Measurements from ENCODE around the gene ZNF784. TPM values are rescaled to one million over a fixed set of nuclear protein-coding genes. Genes with fewer than 3 reads are reported as not detected.

The ZNF784 gene
- polyA plus RNA-seq, 1 experiment: 1.9 TPM

GRCh38 chr19:55654323-55654867 lies 30.0 kb upstream of the ZNF784 start:
- Histone ChIP-seq H3K9me3 (ENCODE audit: control insufficient read depth, insufficient read depth, low read length) (no peaks in the 10 kb centered on the region; the same call in 1 of the 2 replicates), H3K27ac (ENCODE audit: low read depth, low read length) (peak overlapping the region; percentile 97), H3K4me3 (ENCODE audit: low read depth, low read length) (peak overlapping the region; percentile 92), H3K27me3 (ENCODE audit: control insufficient read depth, insufficient read depth, low read length) (no peaks in the 10 kb centered on the region)
- POLR2A ChIA-PET: interaction anchor here (0.6 to 1.4 kb wide), 9 partner anchors 18 to 395 kb away, joined by 3 to 8 read pairs (median 3); partner anchors contain the start of genes FIZ1, ISOC2, PPP6R1 and ZNF784
- no peak for TF ChIP-seq CTCF (IDR thresholded peaks at IDR 0.05; ENCODE audit: low read depth, low read length)
- CTCF ChIA-PET: interaction anchor here (0.6 to 1.6 kb wide), 13 partner anchors 9 to 511 kb away, joined by 3 to 20 read pairs (median 3); no protein-coding TSS in a partner anchor
- peak; percentile 99 for DNase-seq (ENCODE audit: low read depth, low spot score)

- POLR2A ChIA-PET: interaction anchor here (0.6 to 1.4 kb wide), 9 partner anchors 17 to 395 kb away, joined by 3 to 8 read pairs (median 4); partner anchors contain the start of genes FIZ1, ISOC2 and PPP6R1
- peak overlapping the region; percentile 97 for H3K27ac ChIP-seq (ENCODE audit: low read depth, low read length)
- peak overlapping the region; percentile 92 for H3K4me3 ChIP-seq (ENCODE audit: low read depth, low read length)
- no peaks in the 10 kb centered on the region for H3K27me3 ChIP-seq (ENCODE audit: control insufficient read depth, insufficient read depth, low read length)
- no peaks in the 10 kb centered on the region; the same call in 1 of the 2 replicates for H3K9me3 ChIP-seq (ENCODE audit: control insufficient read depth, insufficient read depth, low read length)
- peak; percentile 99 for DNase-seq (ENCODE audit: low read depth, low spot score)
- TF ChIP-seq CTCF (IDR thresholded peaks at IDR 0.05; ENCODE audit: low read depth, low read length): peak; percentile 100
- CTCF ChIA-PET: interaction anchor here (0.6 to 1.7 kb wide), 29 partner anchors 8 to 1516 kb away, joined by 3 to 20 read pairs (median 4); partner anchors contain the start of genes CNOT3 and ZNF784
Observed at GRCh38 chr19:55653651-55654322, 29.4 kb upstream of the ZNF784 start.

GRCh38 chr19:55652311-55653128 lies 28.2 kb upstream of the ZNF784 start:
- Histone ChIP-seq H3K4me3 (ENCODE audit: low read depth, low read length) (no peak overlapping the region), H3K9me3 (ENCODE audit: control insufficient read depth, insufficient read depth, low read length) (no peaks in the 10 kb centered on the region; the same call in 1 of the 2 replicates), H3K27me3 (ENCODE audit: control insufficient read depth, insufficient read depth, low read length) (no peaks in the 10 kb centered on the region), H3K27ac (ENCODE audit: low read depth, low read length) (no peak overlapping the region)
- ChIA-PET POLR2A (interaction anchor here (0.7 kb wide), 1 partner anchor 16 kb away, joined by 4 read pairs; no protein-coding TSS in a partner anchor), CTCF (interaction anchor here (0.6 to 1.7 kb wide), 15 partner anchors 8 to 1253 kb away, joined by 3 to 16 read pairs (median 6); partner anchors contain the start of gene ZNF784)
- no peak for DNase-seq (ENCODE audit: low read depth, low spot score)
- no peak for TF ChIP-seq CTCF (IDR thresholded peaks at IDR 0.05; ENCODE audit: low read depth, low read length)

GRCh38 chr19:55651236-55651635 lies 26.9 kb upstream of the ZNF784 start:
- CTCF ChIA-PET: no interaction called here
- H3K4me3 ChIP-seq (ENCODE audit: low read depth, low read length): no peak overlapping the region
- H3K27ac ChIP-seq (ENCODE audit: low read depth, low read length): no peak overlapping the region
- no peak for TF ChIP-seq CTCF (IDR thresholded peaks at IDR 0.05; ENCODE audit: low read depth, low read length)
- POLR2A ChIA-PET: no interaction called here
- no peaks in the 10 kb centered on the region; the same call in 1 of the 2 replicates for H3K9me3 ChIP-seq (ENCODE audit: control insufficient read depth, insufficient read depth, low read length)
- DNase-seq (ENCODE audit: low read depth, low spot score): no peak
- no peaks in the 10 kb centered on the region for H3K27me3 ChIP-seq (ENCODE audit: control insufficient read depth, insufficient read depth, low read length)

Data from AG04450 (cell line).